Heart right ventricle (tissue), 16 donors: ENCODE results near the gene SLC5A8. TPM values are rescaled to one million over a fixed set of nuclear protein-coding genes. Genes with fewer than 3 reads are reported as not detected.

Experiments used
- ATAC-seq, 8 donors: fragments of 200-7000 bp; cut with Tn5 transposase; one replicate each; pipeline ENCODE4 v1.9.1; 2020; ENCODE audit warnings: mild to moderate bottlenecking in 8 of 8, moderate library complexity in 8 of 8, moderate number of reproducible peaks in 1 of 8
- DNase-seq, 2 donors: peaks; one replicate each; pipeline ENCODE4 v3.0.0-alpha.2; 2020
- H3K27ac ChIP-seq, 10 donors: fragments of 200-600 bp; sonication (generic) in 2 of 10; one replicate each; pipeline versions ENCODE4 v1.5.0 to v1.8.0; 2020 to 2022; ENCODE audit warnings: mild to moderate bottlenecking in 3 of 10
- H3K27me3 ChIP-seq, 7 donors: fragments of 200-600 bp; one replicate each; pipeline ENCODE4 v1.8.0; 2021 to 2022; ENCODE audit warnings: mild to moderate bottlenecking in 2 of 7
- H3K36me3 ChIP-seq, 9 donors: fragments of 200-600 bp; sonication (generic) in 1 of 9; one replicate each; pipeline versions ENCODE4 v1.5.0 to v1.8.0; 2020 to 2022; ENCODE audit warnings: mild to moderate bottlenecking in 2 of 9
- H3K4me1 ChIP-seq, 9 donors: fragments of 200-600 bp; sonication (generic) in 1 of 9; one replicate each; pipeline versions ENCODE4 v1.5.0 to v1.8.0; 2020 to 2022; ENCODE audit warnings: mild to moderate bottlenecking in 4 of 9
- H3K4me3 ChIP-seq, 10 donors: fragments of 200-600 bp; sonication (generic) in 2 of 10; one replicate each; pipeline versions ENCODE4 v1.5.0 to v1.8.0; 2020 to 2022; ENCODE audit warnings: mild to moderate bottlenecking in 7 of 10, moderate library complexity in 2 of 10
- H3K9me3 ChIP-seq, 11 donors: fragments of 200-600 bp in 10 of 11; sonication (generic) in 2 of 11; one replicate each; pipeline versions ENCODE4 v1.5.0 to v1.8.0; 2013 to 2022; ENCODE audit warnings: mild to moderate bottlenecking in 2 of 11, control low read depth in 1 of 11, moderate library complexity in 1 of 11
- CTCF ChIP-seq, 9 donors: fragments of 200-600 bp; sonication (generic) in 2 of 9; IDR thresholded peaks; one replicate each; pipeline versions ENCODE4 v1.5.0 to v1.8.0; 2021 to 2022; ENCODE audit warnings: antibody characterized with exemption in 9 of 9, mild to moderate bottlenecking in 5 of 9, moderate library complexity in 1 of 9
- WGBS, 2 donors: extraction: QIAGEN DNeasy Blood & Tissue Kit; methylation state at CpG; one replicate each; pipeline ENCODE4 v1.1.7; 2013; ENCODE audit warnings: inconsistent platforms in 1 of 2; 5-methylcytosine and 5-hydroxymethylcytosine counted together
- intact Hi-C, 10 donors: fragments of 100-400 bp; cut with DNase I; formaldehyde crosslinking; loops; one replicate each; pipeline versions ENCODE4 v1.11.1 to v1.14.2; 2022
- polyA plus RNA-seq, 2 donors: library from polyadenylated mRNA; stranded (reverse); fragments of 200-250 nt; gene quantifications; one replicate each; pipeline ENCODE4 v1.2.3, GENCODE V29; 2013
- total RNA-seq, 10 donors: library from RNA; stranded (reverse); fragmentation: NEBNext Ultra II Directional in 3 of 10; extraction: Animal tissue kit (Norgen Biotek cat#: 25700) in 3 of 10; gene quantifications; one replicate each; pipeline versions ENCODE4 v1.2.1 to v1.2.4, GENCODE V29; 2021 to 2023
- donor health status: Arrhythmogenic right ventricular cardiomyopathy.
- donor health status: ischemic (EF 13 %, LVEDD 7.1; RV severe dilation, severe dysfunction).
- donor health status: healthy with polysubstance abuse.
- donor health status: DM: no; HTN: yes; CAD: no.
- donor health status: DM: no; HTN: no; CAD: no.
- donor health status: ischemic (EF 25% LVEDD 6.9; RV normal size, moderate dysfunction).
- donor health status: ischemic (EF 25% LVEDD 5.7; RV mildly dilated, moderate dysfunction).
- donor health status: healthy.
- donor health status: DM: yes; HTN: yes; CAD: no.
- donor health status: Ischemic cardiomyopathy.
- donor health status: ischemic (EF 35%, LVEDD 5.7; RV mildly dilated, moderate dysfunction).
- donor health status: nonischemic (EF 11% LVEDD 7.7; RV severe dilation, severe dysfunction).
- donor health status: DM: yes; HTN: yes; CAD: no.
- donor health status: PGD.
- donor health status: ischemic (EF 29% LVEDD 5.4; RV normal size, mild dysfunction).
- donor health status: nonischemic (EF 23%, LVEDD 6.1; RV moderate dilation, normal function).

Gene SLC5A8
- total and polyA plus RNA-seq, 12 donors: not detected

- DNase-seq (no peak), ATAC-seq (no peak)
- Histone ChIP-seq H3K4me3 (no peak overlapping the region), H3K36me3 (no peaks in the 10 kb centered on the region), H3K27me3 (no peaks in the 10 kb centered on the region), H3K27ac (no peak overlapping the region), H3K9me3 (peaks cover 0 to 17% (median 0%) of the 10 kb centered on the region in 11 donors), H3K4me1 (no peaks in the 10 kb centered on the region)
- WGBS, 2 donors: 68 to 69% methylated on average over 7 of the region's 7 CpGs
- intact Hi-C loops: no loop called here
- TF ChIP-seq CTCF (IDR thresholded peaks at IDR 0.05): no peak
These were observed 36.8 kb downstream of the SLC5A8 start for GRCh38 chr12:101173197-101173749.

- WGBS, 2 donors: 29 to 36% methylated on average over 5 of the region's 5 CpGs
- Histone ChIP-seq H3K4me3 (no peak overlapping the region), H3K4me1 (no peaks in the 10 kb centered on the region), H3K9me3 (peaks cover 0 to 17% (median 0%) of the 10 kb centered on the region in 11 donors), H3K27ac (no peak overlapping the region), H3K36me3 (no peaks in the 10 kb centered on the region), H3K27me3 (no peaks in the 10 kb centered on the region)
- DNase-seq: no peak
- no peak for TF ChIP-seq CTCF (IDR thresholded peaks at IDR 0.05)
- intact Hi-C loops: no loop called here
- ATAC-seq: no peak
These were observed 37.7 kb downstream of the SLC5A8 start for GRCh38 chr12:101172316-101172715.

GRCh38 chr12:101168001-101168400, 42.0 kb downstream of the SLC5A8 start:
- DNase-seq (no peak), ATAC-seq (no peak)
- H3K4me1 ChIP-seq: no peaks in the 10 kb centered on the region
- H3K27ac ChIP-seq: no peak overlapping the region
- intact Hi-C loops: no loop called here
- H3K36me3 ChIP-seq: no peaks in the 10 kb centered on the region
- WGBS, 2 donors: 87 to 89% methylated on average over 5 of the region's 5 CpGs
- no peaks in the 10 kb centered on the region for H3K27me3 ChIP-seq
- H3K9me3 ChIP-seq: no peaks in the 10 kb centered on the region
- no peak for TF ChIP-seq CTCF (IDR thresholded peaks at IDR 0.05)
- H3K4me3 ChIP-seq: no peak overlapping the region

- no peak overlapping the region for H3K4me3 ChIP-seq
- no peaks in the 10 kb centered on the region for H3K4me1 ChIP-seq
- H3K36me3 ChIP-seq: no peaks in the 10 kb centered on the region
- TF ChIP-seq CTCF (IDR thresholded peaks at IDR 0.05): no peak
- ATAC-seq (no peak), DNase-seq (no peak)
- H3K27me3 ChIP-seq: no peaks in the 10 kb centered on the region
- intact Hi-C loops: no loop called here
- H3K9me3 ChIP-seq: no peaks in the 10 kb centered on the region
- no peak overlapping the region for H3K27ac ChIP-seq
- 50 to 64% methylated on average over 5 of the region's 5 CpGs for WGBS, 2 donors
These were observed 43.2 kb downstream of the SLC5A8 start for GRCh38 chr12:101166866-101167265.
